ENCODE measurements around the gene NRXN3.

DNA sequence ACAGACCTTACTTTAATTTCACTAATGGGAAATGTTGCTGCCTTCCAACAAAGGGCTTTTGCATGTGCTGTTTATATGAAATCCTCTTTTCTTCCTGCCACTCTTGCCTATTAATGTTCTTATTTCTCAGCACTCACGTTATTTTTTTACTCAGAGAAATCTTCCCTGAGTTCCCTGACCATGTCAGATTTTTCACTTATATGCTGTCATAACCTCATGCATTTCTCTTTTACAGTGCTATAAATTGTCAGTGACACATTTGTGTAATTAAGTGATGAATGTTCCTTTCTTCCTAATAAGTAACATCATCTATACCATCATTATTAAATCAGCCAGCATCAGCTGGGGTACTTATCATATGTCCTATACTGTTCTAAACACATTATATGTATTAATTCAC is 1597.1 kb downstream of the NRXN3 start:
- TF ChIP-seq, protein P1, sequence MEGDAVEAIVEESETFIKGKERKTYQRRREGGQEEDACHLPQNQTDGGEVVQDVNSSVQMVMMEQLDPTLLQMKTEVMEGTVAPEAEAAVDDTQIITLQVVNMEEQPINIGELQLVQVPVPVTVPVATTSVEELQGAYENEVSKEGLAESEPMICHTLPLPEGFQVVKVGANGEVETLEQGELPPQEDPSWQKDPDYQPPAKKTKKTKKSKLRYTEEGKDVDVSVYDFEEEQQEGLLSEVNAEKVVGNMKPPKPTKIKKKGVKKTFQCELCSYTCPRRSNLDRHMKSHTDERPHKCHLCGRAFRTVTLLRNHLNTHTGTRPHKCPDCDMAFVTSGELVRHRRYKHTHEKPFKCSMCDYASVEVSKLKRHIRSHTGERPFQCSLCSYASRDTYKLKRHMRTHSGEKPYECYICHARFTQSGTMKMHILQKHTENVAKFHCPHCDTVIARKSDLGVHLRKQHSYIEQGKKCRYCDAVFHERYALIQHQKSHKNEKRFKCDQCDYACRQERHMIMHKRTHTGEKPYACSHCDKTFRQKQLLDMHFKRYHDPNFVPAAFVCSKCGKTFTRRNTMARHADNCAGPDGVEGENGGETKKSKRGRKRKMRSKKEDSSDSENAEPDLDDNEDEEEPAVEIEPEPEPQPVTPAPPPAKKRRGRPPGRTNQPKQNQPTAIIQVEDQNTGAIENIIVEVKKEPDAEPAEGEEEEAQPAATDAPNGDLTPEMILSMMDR (IDR thresholded peaks at IDR 0.05): no peak
- TF ChIP-seq EP300 (IDR thresholded peaks at IDR 0.05): no peak

All from stomach (tissue), 4 donors.